GM12878 (cell line): Measurements from ENCODE around the gene TBC1D9B. TPM values are rescaled to one million over a fixed set of nuclear protein-coding genes. Genes with fewer than 3 reads are reported as not detected.

Experiments
- ATAC-seq: fragments of 200-7000 bp; cut with Tn5 transposase; 3 replicates; pipeline ENCODE4 v1.9.1; 2020; ENCODE audit warnings: mild to moderate bottlenecking, moderate library complexity
- BruUV-seq: library from RNA; stranded (reverse); fragments of 400-500 nt; replicated peaks from 2 replicates; lab custom pipeline; 2021; lab: Mats Ljungman, UMichigan
- CTCF ChIA-PET: fragments of 300-600 bp; sonication (Branson Sonifier 250); formaldehyde crosslinking; extraction: SDS; loops from one replicate; lab custom pipeline; 2021; ENCODE audit warnings: inconsistent platforms; lab: Yijun Ruan, JAX
- POLR2A ChIA-PET: fragments of 350-600 bp; formaldehyde crosslinking; extraction: SDS; loops from one replicate; lab custom pipeline; 2021; ENCODE audit warnings: inconsistent platforms; lab: Charles Lee
- RAD21 ChIA-PET: fragments of 300-600 bp; sonication (Branson Sonifier 250); formaldehyde crosslinking; loops from one replicate; lab custom pipeline; 2023; ENCODE audit warnings: antibody characterized with exemption; ENCODE audit not compliant: unreplicated experiment; lab: Charles Lee
- SMC1A ChIA-PET: fragments of 300-600 bp; sonication (Branson Sonifier 250); formaldehyde crosslinking; loops from one replicate; lab custom pipeline; 2023; ENCODE audit not compliant: unreplicated experiment, uncharacterized antibody; lab: Charles Lee
- DNase-seq: peaks from one replicate; pipeline ENCODE4 v3.0.0-alpha.2; 2011; ENCODE audit warnings: low read depth, low spot score
- FAIRE-seq: peaks from 3 replicates; lab custom pipeline; 2011; peaks lifted over from hg19 to GRCh38; lab: Jason Lieb, UNC
- H2AFZ ChIP-seq: 2 replicates; pipeline ENCODE4 v1.6.0; 2011; ENCODE audit warnings: low read depth, low read length, control low read depth; ENCODE audit not compliant: control insufficient read depth
- H3K27ac ChIP-seq: 2 replicates; pipeline ENCODE4 v1.5.1; 2011; ENCODE audit warnings: control low read depth; ENCODE audit not compliant: control insufficient read depth, insufficient read depth
- H3K27me3 ChIP-seq, 2 experiments: replicated peaks in 1 of 2; 2 replicates each; pipeline versions ENCODE4 v1.6.0 to v1.6.1; 2011; ENCODE audit warnings: low read length in 1 of 2; ENCODE audit not compliant: control insufficient read depth in 2 of 2, insufficient read depth in 2 of 2
- H3K36me3 ChIP-seq, 2 experiments: 2 replicates each; pipeline ENCODE4 v1.5.1; 2011; ENCODE audit warnings: low read length in 1 of 2; ENCODE audit not compliant: control insufficient read depth in 2 of 2, insufficient read depth in 2 of 2
- H3K4me1 ChIP-seq: 2 replicates; pipeline ENCODE4 v1.6.1; 2011; ENCODE audit warnings: mild to moderate bottlenecking, low read length, moderate library complexity, mixed read lengths; ENCODE audit not compliant: control insufficient read depth, insufficient read depth
- H3K4me2 ChIP-seq: 2 replicates; pipeline ENCODE4 v1.6.0; 2011; ENCODE audit warnings: control low read depth; ENCODE audit not compliant: control insufficient read depth, insufficient read depth
- H3K4me3 ChIP-seq: fragments of 200-600 bp; sonication (generic); 2 replicates; pipeline ENCODE4 v1.5.1; 2016
- H3K79me2 ChIP-seq: 2 replicates; pipeline ENCODE4 v1.6.0; 2011; ENCODE audit warnings: low read length; ENCODE audit not compliant: control insufficient read depth, insufficient read depth
- H3K9ac ChIP-seq: 2 replicates; pipeline ENCODE4 v1.8.0; 2011; ENCODE audit warnings: low read length, control low read depth, mixed read lengths; ENCODE audit not compliant: control insufficient read depth, insufficient read depth
- H3K9me3 ChIP-seq: replicated peaks from 3 replicates; pipeline ENCODE4 v1.5.1; 2011; ENCODE audit warnings: mild to moderate bottlenecking, low read length; ENCODE audit not compliant: control insufficient read depth, insufficient read depth
- H4K20me1 ChIP-seq: 2 replicates; pipeline ENCODE4 v1.6.0; 2011; ENCODE audit not compliant: control insufficient read depth, insufficient read depth
- E4F1 ChIP-seq: fragments of 450-650 bp; IDR thresholded peaks from 2 replicates; pipeline ENCODE4 v1.6.1; 2018; ENCODE audit warnings: borderline replicate concordance, mild to moderate bottlenecking; ENCODE audit not compliant: partially characterized antibody
- HCFC1 ChIP-seq: fragments of 150-350 bp; IDR thresholded peaks from 2 replicates; pipeline ENCODE4 v1.6.1; 2014; ENCODE audit warnings: low read length
- HDAC2 ChIP-seq: fragments of 200-600 bp; sonication (generic); IDR thresholded peaks from 2 replicates; pipeline ENCODE4 v1.6.1; 2017
- IRF4 ChIP-seq: IDR thresholded peaks from 2 replicates; pipeline ENCODE4 v1.6.1; 2011; ENCODE audit warnings: low read depth, low read length
- KDM1A ChIP-seq: fragments of 200-600 bp; sonication (generic); IDR thresholded peaks from 2 replicates; pipeline ENCODE4 v1.6.1; 2016; ENCODE audit warnings: borderline replicate concordance
- MXI1 ChIP-seq: fragments of 150-350 bp; IDR thresholded peaks from 2 replicates; pipeline ENCODE4 v1.6.1; 2011; ENCODE audit warnings: low read depth, mild to moderate bottlenecking, inconsistent platforms, low read length, improper control_type of control experiment
- PKNOX1 ChIP-seq: fragments of 450-650 bp; IDR thresholded peaks from 2 replicates; pipeline ENCODE4 v1.6.1; 2016; ENCODE audit warnings: mild to moderate bottlenecking
- POLR2AphosphoS5 ChIP-seq: IDR thresholded peaks from 2 replicates; pipeline ENCODE4 v1.6.1; 2011; ENCODE audit warnings: mild to moderate bottlenecking, low read length, inconsistent platforms
- RAD21 ChIP-seq: IDR thresholded peaks from 2 replicates; pipeline ENCODE4 v1.6.1; 2011; ENCODE audit warnings: mild to moderate bottlenecking, low read depth, low read length, moderate library complexity; ENCODE audit not compliant: insufficient read depth
- RB1 ChIP-seq: fragments of 450-650 bp; formaldehyde crosslinking; IDR thresholded peaks from 2 replicates; pipeline ENCODE4 v1.6.1; 2017; ENCODE audit warnings: mild to moderate bottlenecking, borderline replicate concordance
- SIN3A ChIP-seq: IDR thresholded peaks from 2 replicates; pipeline ENCODE4 v1.6.1; 2012; ENCODE audit warnings: low read depth, low read length, improper control_type of control experiment
- YBX1 ChIP-seq: fragments of 450-650 bp; IDR thresholded peaks from 2 replicates; pipeline ENCODE4 v1.6.1; 2016; ENCODE audit warnings: antibody characterized with exemption
- WGBS: methylation state at CpG from one replicate; pipeline ENCODE4 v1.1.6; 2016; ENCODE audit warnings: low lambda C conversion rate; ENCODE audit not compliant: insufficient replicate concordance, insufficient coverage; ENCODE audit errors: missing lambda C conversion rate; 5-methylcytosine and 5-hydroxymethylcytosine counted together
- in situ Hi-C: fragments of 300-500 bp; cut with MboI; formaldehyde crosslinking; loops from 9 replicates; pipeline ENCODE4 v1.14.3; 2018; ENCODE audit warnings: mixed read lengths
- intact Hi-C: fragments of 100-400 bp; cut with micrococcal nuclease; formaldehyde crosslinking; loops from one replicate; pipeline ENCODE4 v1.14.2; 2022; ENCODE audit not compliant: unreplicated experiment
- polyA plus RNA-seq, 11 experiments: library from polyadenylated mRNA; depleted of rRNA in 4 of 11; unstranded in 6 of 11; stranded (reverse) in 5 of 11; fragments of >200 nt; fragmentation: Nextera tagmentation in 4 of 11; fragmentation: Illumina TruSeq in 1 of 11; extraction: Ambion mirVana in 4 of 11; extraction: Trizol in 1 of 11; gene quantifications; 1 replicate in 1 of 11; 2 replicates in 10 of 11; pipeline versions ENCODE4 v1.2.1 to v1.2.3, GENCODE V29; 2011 to 2016; ENCODE audit warnings: inconsistent platforms in 2 of 11, missing spikeins in 2 of 11, low read depth in 1 of 11
- total RNA-seq, 4 experiments: library from RNA; depleted of rRNA in 3 of 4; stranded (reverse); fragments of >200 nt in 3 of 4; fragmentation: Illumina TruSeq in 1 of 4; extraction: Trizol in 1 of 4; gene quantifications; 2 replicates each; pipeline versions ENCODE4 v1.2.1 to v1.2.3, GENCODE V29; 2013 to 2021

Gene TBC1D9B
- total and polyA plus RNA-seq, 10 of the 15 experiments (the other 5 are each of a cell fraction or from before 2014, with no cell fraction given): 4.0 to 74.2 (median 34.6) TPM

DNA sequence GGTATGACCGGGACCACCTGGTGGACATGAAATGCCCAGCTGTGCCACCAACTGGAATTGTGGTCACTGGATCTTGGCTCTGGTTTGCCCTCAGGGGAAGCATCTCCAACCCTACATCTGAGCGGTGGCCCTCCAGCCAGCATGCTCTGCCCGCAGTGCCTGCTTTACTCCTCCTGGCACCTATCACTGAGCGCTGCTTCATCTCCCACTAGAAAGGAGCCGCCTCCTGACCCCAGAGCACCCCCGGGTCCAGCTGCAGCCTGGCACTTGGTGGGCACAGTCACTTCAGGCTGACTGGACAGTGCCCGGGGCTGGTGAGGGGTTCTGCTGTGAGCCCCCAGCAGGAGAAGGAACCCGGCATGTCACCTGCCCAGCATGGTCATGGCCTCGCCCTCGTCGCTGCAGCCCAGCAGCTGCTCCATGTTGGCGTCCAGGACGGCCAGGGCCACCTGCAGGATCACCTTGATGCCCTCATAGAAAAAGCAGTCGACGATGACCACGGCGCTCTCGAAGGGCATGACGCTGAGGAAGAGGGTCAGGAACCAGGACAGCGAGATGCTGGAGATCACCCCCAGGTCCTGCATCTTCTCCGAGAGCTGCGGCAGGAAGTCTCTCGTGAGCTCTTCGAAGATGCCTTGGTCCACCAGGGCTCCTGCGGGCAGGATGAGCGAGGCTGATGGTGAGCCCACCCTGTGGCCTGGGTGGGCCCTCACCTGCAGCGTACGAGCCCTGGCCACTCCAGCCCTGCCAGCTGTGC, 33.0 kb downstream of the TBC1D9B start:
- Histone ChIP-seq H3K4me2 (no peak overlapping the region), H3K4me1 (no peaks in the 10 kb centered on the region), H3K36me3 (peaks cover 22% of the 10 kb centered on the region in 2 experiments), H3K27ac (no peak overlapping the region), H3K9ac (no peak overlapping the region), H3K9me3 (no peaks in the 10 kb centered on the region), H4K20me1 (no peaks in the 10 kb centered on the region), H2AFZ (no peak overlapping the region), H3K27me3 (no peaks in the 10 kb centered on the region), H3K4me3 (no peak overlapping the region), H3K79me2 (no peaks in the 10 kb centered on the region)
- intact Hi-C loops (no loop called here), in situ Hi-C loops (no loop called here)
- DNase-seq (no peak), ATAC-seq (no peak), FAIRE-seq (no peak)
- CTCF ChIA-PET: no interaction called here
- WGBS: 98% methylated on average over 28 of the region's 28 CpGs
- RAD21 ChIA-PET: no interaction called here
- POLR2A ChIA-PET: no interaction called here
- no TSS peak for BruUV-seq
- TF ChIP-seq HDAC2 (no peak), PKNOX1 (no peak), SIN3A (no peak), RAD21 (no peak), KDM1A (no peak)
- SMC1A ChIA-PET: no interaction called here

DNA sequence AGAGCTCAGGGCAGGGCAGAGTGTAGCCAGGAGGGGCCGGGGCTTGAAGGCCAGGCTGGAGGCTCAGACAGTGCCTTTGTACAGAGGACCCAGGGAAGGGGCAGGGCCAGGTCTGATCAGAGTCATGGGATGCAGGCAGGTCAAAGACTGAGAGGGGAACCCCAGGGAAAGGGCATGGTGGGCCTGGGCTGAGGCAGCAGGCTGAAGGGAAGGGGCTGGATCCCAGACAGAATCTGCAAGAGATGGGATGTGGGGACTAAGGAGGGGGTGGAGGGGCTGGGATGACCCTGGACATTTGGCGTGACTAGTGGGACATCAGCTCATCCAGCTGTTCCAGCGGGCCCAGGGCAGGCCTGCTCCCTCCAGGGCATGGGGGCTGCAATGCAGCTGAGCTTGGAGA, 33.6 kb downstream of the TBC1D9B start:
- no TSS peak for BruUV-seq
- ChIA-PET SMC1A (no interaction called here), RAD21 (no interaction called here), POLR2A (no interaction called here), CTCF (no interaction called here)
- no peak overlapping the region for H2AFZ ChIP-seq
- H3K4me3 ChIP-seq: no peak overlapping the region
- peaks cover 19 to 22% of the 10 kb centered on the region in 2 experiments for H3K36me3 ChIP-seq
- in situ Hi-C loops: no loop called here
- no peak for ATAC-seq
- no peak for FAIRE-seq
- no peak overlapping the region for H3K9ac ChIP-seq
- no peak overlapping the region for H3K27ac ChIP-seq
- no peaks in the 10 kb centered on the region for H3K4me1 ChIP-seq
- H3K4me2 ChIP-seq: no peak overlapping the region
- DNase-seq: no peak
- 90% methylated on average over 2 of the region's 3 CpGs for WGBS
- intact Hi-C loops: no loop called here
- no peaks in the 10 kb centered on the region for H3K27me3 ChIP-seq
- H3K79me2 ChIP-seq: no peaks in the 10 kb centered on the region
- no peaks in the 10 kb centered on the region for H3K9me3 ChIP-seq
- no peaks in the 10 kb centered on the region for H4K20me1 ChIP-seq
- TF ChIP-seq KDM1A: no peak
- TF ChIP-seq POLR2AphosphoS5: no peak
- no peak for TF ChIP-seq YBX1
- no peak for TF ChIP-seq HCFC1
- no peak for TF ChIP-seq MXI1
- no peak for TF ChIP-seq E4F1
- no peak for TF ChIP-seq RB1
- no peak for TF ChIP-seq IRF4
